Stimulated activated CD4-positive, alpha-beta T cell treated with anti-CD3 and anti-CD28 coated beads, TNF-alpha, amount 100 ng/mL, for 48 hours (primary cell): ENCODE measurements around the gene ANAPC1.
A peak's percentile ranks its signal among the peaks of the same experiment; 100 is the strongest.
"Not testable (repeated sequence)": the region's sequence is repeated elsewhere in the genome, so short reads cannot be mapped to it uniquely, and the experiment has no call there.

Experiments used
- DNase-seq, 3 donors: peaks; one replicate each; pipeline ENCODE4 v3.0.0-alpha.2; 2020; ENCODE audit warnings: low read depth in 3 of 3

Gene ANAPC1

DNA sequence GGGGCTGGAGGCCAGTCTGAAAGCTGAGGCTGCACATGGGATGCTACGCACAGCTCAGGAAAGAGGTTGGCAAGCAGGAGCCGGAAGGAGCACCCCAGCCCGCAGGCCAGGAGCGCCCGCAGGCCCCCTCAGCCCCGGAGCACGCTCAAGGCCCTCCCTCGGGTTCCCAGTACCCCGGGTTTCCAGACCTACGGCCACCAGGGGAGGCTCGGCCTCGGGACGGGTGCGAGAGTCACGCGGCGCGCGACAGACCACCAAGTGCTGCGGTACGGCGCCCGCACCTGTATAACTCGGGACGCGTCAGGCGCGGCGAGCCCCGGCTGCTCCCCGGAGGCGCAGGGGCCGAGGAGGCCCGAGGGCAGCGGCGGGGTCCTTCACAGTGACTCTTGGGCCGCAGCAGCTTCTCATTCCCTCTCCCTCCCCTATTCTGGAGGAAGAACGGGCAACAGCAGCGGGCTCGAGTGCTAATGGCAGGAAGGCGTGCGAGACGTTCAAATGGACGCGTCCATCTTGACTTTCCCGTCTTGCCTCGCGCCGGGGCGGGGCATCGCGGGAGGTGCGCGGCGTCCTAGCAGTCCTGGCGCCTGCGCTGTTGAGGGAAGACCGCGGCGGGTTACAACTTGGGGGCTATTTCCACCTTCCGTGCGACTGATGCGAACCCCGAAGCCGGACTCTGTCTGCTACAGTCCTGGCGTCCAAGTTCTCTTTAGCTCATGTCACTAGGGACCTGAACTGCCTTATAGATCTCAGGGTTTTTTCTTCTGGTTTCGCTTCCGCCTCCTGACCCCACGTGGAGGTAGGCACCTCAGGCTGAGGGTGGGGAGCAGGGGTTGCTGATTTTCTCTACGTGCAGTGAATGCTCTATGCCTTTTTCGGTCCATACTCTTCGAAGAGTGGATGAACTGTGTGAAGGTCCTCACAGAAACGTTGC lies at the start of gene ANAPC1:
ANAPC1 (minus strand) TSS at position 533 of the 931 bp plus-strand sequence. CDS start 3,368 bp downstream, outside the sequence.
- DNase-seq, result peak; percentile 75 to 82 (median 79)

DNA sequence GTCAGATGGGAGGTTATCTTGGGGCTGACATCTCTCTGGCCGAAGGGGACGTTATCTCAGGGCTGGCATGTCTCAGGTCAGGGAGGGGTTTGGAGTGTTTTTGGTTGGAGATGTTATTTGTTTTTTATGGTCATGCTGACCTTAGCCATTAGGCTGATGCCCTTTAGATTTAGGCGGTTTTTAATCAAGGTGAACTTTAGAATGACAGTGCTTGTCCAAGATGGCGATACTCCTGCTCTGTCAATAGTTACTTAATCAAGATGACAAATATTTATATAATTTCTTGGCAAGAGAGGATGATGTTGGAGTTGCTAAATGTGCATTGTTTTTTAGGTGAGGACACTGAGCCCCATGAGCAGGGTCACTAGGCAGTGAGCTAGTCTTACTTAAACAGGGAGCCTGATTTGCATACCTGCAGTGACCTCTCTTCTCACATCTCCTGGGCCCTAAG lies 48.9 kb upstream of the ANAPC1 start:
- DNase-seq, result no peak

DNA sequence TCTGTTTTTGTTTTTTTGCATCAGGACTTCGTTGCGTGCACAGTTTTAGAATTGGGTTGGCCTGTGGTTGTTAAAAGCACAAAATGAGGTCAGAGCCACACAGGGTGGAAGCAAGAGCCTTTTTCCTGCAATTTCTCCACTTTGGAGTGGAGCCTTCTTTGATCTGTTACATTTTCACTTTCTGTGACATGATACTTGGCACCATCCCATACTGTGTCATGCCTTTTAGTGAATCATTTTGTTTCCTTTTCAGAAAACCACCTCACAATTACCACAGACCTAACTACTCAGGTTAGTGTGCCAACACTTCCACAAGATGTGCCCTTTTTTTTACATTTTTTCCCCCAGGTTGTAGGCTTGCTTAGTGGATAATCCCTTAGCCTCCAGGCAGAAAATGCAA lies 46.9 kb upstream of the ANAPC1 start:
- no peak for DNase-seq

DNA sequence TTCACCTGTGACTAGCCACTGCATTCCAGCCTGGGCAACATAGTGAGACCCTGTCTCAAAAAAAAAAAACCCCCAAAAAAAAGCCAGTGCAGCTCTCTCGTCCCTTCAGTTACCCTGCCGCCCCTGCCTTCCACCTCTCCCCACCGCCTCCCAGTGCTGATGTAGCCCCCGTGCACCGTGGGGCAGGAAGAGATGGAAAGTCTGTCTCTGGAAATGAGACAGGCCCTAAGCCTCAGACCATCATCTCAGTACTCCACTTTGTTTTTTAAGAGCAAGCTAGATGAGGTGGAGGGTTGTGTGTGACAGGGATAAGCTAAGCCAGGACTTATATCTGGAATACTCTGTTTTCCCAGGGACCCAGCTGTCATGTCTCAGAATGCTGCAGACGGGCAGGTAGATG lies 46.4 kb upstream of the ANAPC1 start:
- DNase-seq, result no peak

DNA sequence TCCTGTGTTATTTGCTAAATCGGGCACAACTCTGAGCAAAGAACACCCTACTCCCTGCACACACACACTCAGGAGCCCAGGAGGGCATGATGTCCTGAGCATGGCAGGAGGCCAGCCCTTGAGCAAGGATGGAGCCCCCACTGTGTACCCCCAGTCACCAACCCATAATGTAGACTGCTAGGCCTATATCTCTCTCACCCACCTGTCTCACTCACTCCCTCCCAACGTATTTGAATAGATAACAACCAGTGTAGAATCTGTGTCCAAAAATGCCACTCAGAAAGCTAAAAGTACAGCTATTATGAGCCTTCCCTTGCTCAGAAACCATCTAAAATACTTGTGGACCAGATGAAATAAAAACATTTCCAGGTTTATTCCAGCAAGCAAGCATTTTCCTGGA lies 43.7 kb upstream of the ANAPC1 start:
- DNase-seq, result no peak

DNA sequence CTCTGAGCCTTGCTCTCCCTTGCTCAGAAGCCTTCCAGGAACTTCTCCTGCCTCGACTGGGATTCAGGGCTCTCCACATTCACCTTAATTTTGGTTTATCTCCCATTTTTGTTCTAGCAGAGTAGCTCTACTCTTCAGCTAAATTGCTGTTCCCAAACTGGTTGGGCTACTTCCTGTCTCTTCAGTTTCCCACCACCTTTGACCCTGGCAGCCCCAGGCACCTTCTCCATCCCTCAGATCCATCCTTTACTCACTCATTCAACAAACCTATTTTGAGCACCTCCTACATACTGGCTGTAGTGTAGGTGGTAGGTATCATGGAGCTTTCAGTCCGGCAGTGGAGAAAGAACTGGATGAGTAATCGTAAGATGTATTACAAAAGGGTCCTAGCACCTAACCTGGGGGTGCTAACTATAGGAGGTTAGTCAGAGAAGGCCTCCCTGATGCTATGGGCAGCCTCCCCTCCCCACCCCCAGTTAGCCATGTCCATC lies 40.7 kb upstream of the ANAPC1 start:
- no peak for DNase-seq

DNA sequence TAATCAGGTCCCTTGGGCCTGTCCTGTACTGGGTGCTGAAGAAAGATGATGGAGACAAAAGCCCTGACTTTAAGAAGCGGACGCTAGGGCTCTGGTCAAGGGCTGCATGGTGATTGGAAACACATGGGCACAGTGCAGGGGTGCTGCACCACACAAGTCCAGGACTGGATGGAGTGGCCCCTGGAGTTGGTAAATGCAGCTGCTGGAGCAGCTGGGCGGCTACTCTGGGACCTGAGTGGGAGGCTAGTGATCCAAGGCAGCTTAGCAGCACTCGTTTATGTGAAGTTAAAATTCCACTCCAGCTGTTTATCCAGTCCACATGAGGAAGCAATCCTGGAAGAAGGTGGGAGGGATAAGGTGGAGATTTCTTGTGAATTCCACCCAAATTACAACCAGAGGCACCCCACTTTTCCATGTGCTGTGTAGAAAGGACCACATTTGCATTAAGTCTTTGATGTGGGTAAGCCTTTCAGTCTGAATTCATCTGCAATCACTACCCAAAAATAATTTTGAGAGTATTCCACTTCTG lies 39.3 kb upstream of the ANAPC1 start:
- no peak for DNase-seq

- no peak for DNase-seq
Measured at GRCh38 chr2:111919794-111920608, 36.0 kb upstream of the ANAPC1 start.

DNA sequence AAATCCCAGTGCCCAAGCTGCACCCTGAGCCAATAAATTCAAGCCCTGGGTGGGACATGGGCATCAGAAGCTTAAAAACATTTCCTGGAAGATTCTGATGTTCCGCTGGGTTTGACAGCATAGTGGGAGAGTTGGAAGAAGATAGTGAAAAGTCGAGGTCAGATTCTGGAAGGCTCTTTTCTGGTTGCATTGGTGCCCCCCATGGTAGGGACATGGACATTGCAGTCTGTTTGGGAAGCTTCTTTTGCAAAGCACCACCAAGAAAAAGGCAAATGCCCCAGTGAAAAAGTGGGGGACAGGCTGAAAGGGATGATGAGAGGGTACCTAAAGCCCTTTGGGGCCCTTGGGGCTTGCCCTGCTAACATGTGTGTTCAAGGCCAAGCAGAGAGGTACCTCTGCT lies 35.4 kb upstream of the ANAPC1 start:
- DNase-seq, result no peak

GRCh38 chr2:111918383-111918806 lies 34.4 kb upstream of the ANAPC1 start:
- DNase-seq, result no peak

DNA sequence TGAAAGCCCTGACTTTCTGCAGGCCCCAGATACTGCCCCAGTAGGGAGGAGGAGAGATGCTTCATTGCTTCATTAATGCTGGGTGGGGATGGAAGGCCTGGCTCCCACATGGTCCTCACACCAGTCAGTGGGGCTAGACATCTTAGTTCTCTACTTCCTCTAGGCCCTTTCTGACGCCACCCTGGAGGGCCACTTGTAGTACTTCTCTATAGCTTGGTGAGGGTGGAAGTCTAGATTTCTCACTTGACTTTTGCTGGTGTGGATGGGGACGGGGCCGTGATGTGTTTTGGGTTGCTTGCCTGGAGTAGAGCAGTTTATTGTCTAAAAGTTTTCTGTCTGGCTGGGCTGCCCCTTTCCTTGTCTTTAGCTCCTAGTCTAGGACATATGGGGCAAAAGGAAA lies 33.1 kb upstream of the ANAPC1 start:
- DNase-seq, result no peak

GRCh38 chr2:111912547-111912946 lies 28.6 kb upstream of the ANAPC1 start:
- no peak for DNase-seq

DNA sequence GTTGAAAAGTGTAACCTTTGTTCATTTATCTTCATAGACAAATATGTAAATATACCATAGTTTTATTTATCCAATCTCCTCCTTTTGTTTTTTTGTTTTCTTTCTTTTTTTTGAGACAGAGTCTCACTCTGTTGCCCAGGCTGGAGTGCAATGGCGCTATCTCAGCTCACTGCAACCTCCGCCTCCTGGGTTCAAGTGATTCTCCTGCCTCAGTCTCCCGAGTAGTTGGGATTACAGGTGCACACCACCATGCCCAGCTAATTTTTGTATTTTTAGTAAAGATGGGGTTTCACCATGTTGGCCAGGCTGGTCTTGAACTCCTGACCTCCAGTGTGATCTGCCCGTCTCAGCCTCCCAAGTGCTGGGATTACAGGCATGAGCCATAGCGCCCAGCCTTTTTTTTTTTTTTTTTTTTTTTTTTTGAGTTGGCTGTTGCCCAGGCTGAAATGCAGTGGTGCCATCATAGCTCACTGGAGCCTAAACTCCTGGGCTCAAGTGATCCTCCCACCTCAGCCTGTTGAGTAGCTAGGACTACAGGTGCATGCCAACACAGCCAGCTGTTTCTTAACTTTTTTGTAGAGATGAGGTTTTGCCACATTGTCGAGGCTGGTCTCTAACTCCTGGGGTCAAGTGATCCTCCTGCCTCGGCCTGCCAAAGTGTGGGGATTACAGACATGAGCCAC lies 27.4 kb upstream of the ANAPC1 start:
- DNase-seq, result not testable (repeated sequence)

DNA sequence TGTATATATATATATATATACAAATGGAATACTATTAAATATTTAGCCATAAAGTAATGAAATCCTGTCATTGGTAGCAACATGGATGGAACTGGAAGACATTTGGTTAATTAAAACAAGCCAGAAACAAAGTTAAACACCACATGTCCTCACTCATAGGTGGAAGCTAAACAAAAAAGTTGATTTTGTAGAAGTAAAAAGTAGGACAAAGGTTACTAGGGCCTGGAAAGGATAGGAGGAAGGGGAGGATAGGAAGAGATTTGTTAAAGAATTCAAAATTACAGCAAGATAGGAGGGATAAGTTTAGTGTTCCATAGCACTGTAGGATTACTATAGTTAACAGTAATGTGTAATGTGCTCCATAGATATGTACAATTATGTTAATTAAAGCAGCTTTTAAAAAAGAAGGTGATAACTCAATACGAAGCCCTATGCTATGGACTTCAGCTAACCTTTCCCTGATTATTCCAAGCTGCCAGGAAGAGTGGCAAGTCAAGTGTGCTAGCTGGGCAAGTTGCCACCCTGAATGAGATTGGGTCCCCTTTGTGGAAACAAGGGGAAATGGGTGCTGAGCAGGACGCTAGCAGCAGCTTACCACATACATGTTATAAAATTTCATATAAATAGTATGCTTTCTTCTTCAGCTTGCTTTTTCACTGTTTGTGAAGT lies 26.8 kb upstream of the ANAPC1 start:
- DNase-seq, result no peak

DNA sequence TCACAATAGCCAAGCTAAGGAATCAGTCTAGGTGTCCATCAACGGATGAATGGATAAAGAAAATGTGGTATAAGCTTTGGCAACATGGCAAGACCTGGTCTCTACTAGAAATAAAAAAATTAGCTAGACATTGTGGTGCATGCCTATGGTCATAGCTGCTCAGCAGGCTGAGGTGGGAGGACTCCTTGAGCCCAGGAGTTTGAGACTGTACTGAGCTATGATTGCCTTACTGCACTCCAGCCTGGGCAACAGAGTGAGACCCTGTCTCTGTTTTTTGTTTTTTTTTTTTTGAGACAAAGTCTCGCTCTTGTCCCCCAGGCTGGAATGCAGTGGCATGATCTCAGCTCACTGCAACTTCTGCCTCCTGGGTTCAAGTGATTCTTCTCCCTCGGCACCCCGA lies 26.0 kb upstream of the ANAPC1 start:
- not testable (repeated sequence) for DNase-seq

GRCh38 chr2:111909079-111909478 lies 25.1 kb upstream of the ANAPC1 start:
- no peak for DNase-seq

- DNase-seq, result no peak
Measured at GRCh38 chr2:111908578-111908977, 24.6 kb upstream of the ANAPC1 start.

DNA sequence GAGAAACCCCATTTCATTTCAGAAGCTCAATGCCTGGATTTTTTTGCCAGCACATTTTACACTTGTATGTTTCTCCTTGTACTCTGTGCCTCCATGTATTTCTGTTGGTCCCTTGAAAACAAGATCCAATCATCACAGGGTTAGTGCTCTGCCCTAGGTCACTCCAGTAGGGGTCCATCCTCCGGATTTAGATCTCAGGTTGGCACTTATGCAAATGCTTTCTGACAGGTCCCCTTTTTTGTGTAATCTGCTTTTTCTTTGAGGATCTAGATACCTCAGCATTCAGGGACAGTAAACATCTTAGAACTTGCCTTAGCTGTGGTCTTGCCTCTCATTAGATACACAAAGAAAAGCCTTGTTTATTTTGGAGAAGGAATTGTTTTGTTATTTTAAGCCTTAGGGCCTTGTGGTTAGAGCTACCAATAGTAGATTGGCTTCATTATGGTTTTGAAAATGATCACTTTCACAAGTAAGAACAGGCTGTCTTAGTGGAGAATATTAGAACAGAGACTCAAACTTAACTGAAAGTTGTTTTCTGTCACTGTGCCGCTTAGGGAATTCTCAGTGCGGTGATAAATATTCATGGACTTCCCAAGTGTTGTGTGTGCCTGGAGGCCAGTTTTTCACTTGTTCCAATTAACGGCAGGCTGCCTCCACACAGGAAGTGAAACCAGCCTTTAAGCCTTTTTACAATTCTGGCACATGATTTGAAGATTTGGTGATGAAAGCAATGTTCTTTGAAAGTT lies 22.2 kb upstream of the ANAPC1 start:
- no peak for DNase-seq

- DNase-seq, result not testable (repeated sequence)
Measured at GRCh38 chr2:111905475-111905869, 21.5 kb upstream of the ANAPC1 start.
